SK-N-SH treated with all-trans-retinoic acid at 6 μM for 48 hours (cell line): ENCODE results near the gene MVB12A.

ENCODE experiments used
- ATAC-seq: fragments of 200-7000 bp; cut with Tn5 transposase; 3 replicates; pipeline ENCODE4 v1.9.1; 2020; ENCODE audit warnings: mild to moderate bottlenecking, moderate library complexity
- ARNTL ChIP-seq: fragments of 450-650 bp; formaldehyde crosslinking; IDR thresholded peaks from 2 replicates; pipeline ENCODE4 v1.5.0; 2020; ENCODE audit warnings: low read depth, mild to moderate bottlenecking, moderate library complexity, borderline replicate concordance
- BACH2 ChIP-seq: fragments of 250-450 bp; sonication (Bioruptor Pico); IDR thresholded peaks from 2 replicates; pipeline ENCODE4 v1.9.0; 2021; ENCODE audit warnings: mild to moderate bottlenecking, borderline replicate concordance
- ESRRG ChIP-seq: fragments of 250-450 bp; sonication (Bioruptor Pico); IDR thresholded peaks from 2 replicates; pipeline ENCODE4 v1.6.1; 2021; ENCODE audit warnings: mild to moderate bottlenecking
- GLIS3 ChIP-seq: fragments of 250-450 bp; sonication (Bioruptor Pico); IDR thresholded peaks from 2 replicates; pipeline ENCODE4 v1.5.0; 2020; ENCODE audit warnings: mild to moderate bottlenecking, moderate library complexity
- ISL1 ChIP-seq: fragments of 250-450 bp; sonication (Bioruptor Pico); IDR thresholded peaks from 2 replicates; pipeline ENCODE4 v2.1.2; 2022; ENCODE audit warnings: mild to moderate bottlenecking, moderate library complexity
- OSR1 ChIP-seq: fragments of 250-450 bp; sonication (Bioruptor Pico); IDR thresholded peaks from 2 replicates; pipeline ENCODE4 v1.8.0; 2022; ENCODE audit warnings: moderate library complexity, mild to moderate bottlenecking, inconsistent platforms
- PPARA ChIP-seq: fragments of 250-450 bp; sonication (Bioruptor Pico); IDR thresholded peaks from 2 replicates; pipeline ENCODE4 v1.5.0; 2020; ENCODE audit warnings: mild to moderate bottlenecking, borderline replicate concordance
- SNAI2 ChIP-seq: fragments of 250-450 bp; sonication (Bioruptor Pico); IDR thresholded peaks from 2 replicates; pipeline ENCODE4 v1.5.0; 2020; ENCODE audit warnings: mild to moderate bottlenecking, moderate library complexity
- TCF4 ChIP-seq: fragments of 250-450 bp; sonication (Bioruptor Pico); IDR thresholded peaks from 2 replicates; pipeline ENCODE4 v1.8.0; 2021; ENCODE audit warnings: mild to moderate bottlenecking, moderate library complexity, borderline replicate concordance
- TOX ChIP-seq: fragments of 250-450 bp; sonication (Bioruptor Pico); IDR thresholded peaks from 2 replicates; pipeline ENCODE4 v1.8.0; 2021; ENCODE audit warnings: mild to moderate bottlenecking, moderate library complexity, borderline replicate concordance
- ZC3H10 ChIP-seq: fragments of 250-450 bp; sonication (Bioruptor Pico); IDR thresholded peaks from 2 replicates; pipeline ENCODE4 v1.5.1; 2021; ENCODE audit warnings: mild to moderate bottlenecking, moderate library complexity
- ZFP3 ChIP-seq: fragments of 250-450 bp; sonication (Bioruptor Pico); IDR thresholded peaks from 2 replicates; pipeline ENCODE4 v1.5.0; 2020; ENCODE audit warnings: mild to moderate bottlenecking, moderate library complexity
- ZFP30 ChIP-seq: fragments of 450-650 bp; formaldehyde crosslinking; IDR thresholded peaks from 2 replicates; pipeline ENCODE4 v1.5.0; 2022; ENCODE audit warnings: mild to moderate bottlenecking, moderate library complexity
- ZNF565 ChIP-seq: fragments of 450-650 bp; formaldehyde crosslinking; conservative IDR thresholded peaks from 2 replicates; pipeline ENCODE4 v1.5.0; 2020; ENCODE audit warnings: low read depth, mild to moderate bottlenecking, moderate library complexity
- ZNF70 ChIP-seq: fragments of 450-650 bp; formaldehyde crosslinking; IDR thresholded peaks from 2 replicates; pipeline ENCODE4 v1.5.0; 2020; ENCODE audit warnings: mild to moderate bottlenecking, moderate library complexity
- ZNF8 ChIP-seq: fragments of 450-650 bp; formaldehyde crosslinking; IDR thresholded peaks from 2 replicates; pipeline ENCODE4 v1.5.0; 2020; ENCODE audit warnings: mild to moderate bottlenecking, moderate library complexity
- TF ChIP-seq, protein P1 (sequence below): fragments of 250-450 bp; sonication (Bioruptor Pico); IDR thresholded peaks from 2 replicates; pipeline ENCODE4 v1.5.1; 2021; ENCODE audit warnings: mild to moderate bottlenecking, moderate library complexity
- TF ChIP-seq, protein P2 (sequence below): fragments of 250-450 bp; sonication (Bioruptor Pico); IDR thresholded peaks from 2 replicates; pipeline ENCODE4 v1.8.0; 2021; ENCODE audit warnings: low read depth, mild to moderate bottlenecking, moderate library complexity, borderline replicate concordance
- TF ChIP-seq, protein P3 (sequence below): fragments of 250-450 bp; sonication (Bioruptor Pico); IDR thresholded peaks from 2 replicates; pipeline ENCODE4 v1.5.0; 2020; ENCODE audit warnings: mild to moderate bottlenecking, moderate library complexity
- TF ChIP-seq, protein P4 (sequence below): fragments of 250-450 bp; sonication (Bioruptor Pico); IDR thresholded peaks from 2 replicates; pipeline ENCODE4 v1.5.1; 2020; ENCODE audit warnings: low read depth, mild to moderate bottlenecking, moderate library complexity
- TF ChIP-seq, protein P5 (sequence below): fragments of 250-450 bp; sonication (Bioruptor Pico); IDR thresholded peaks from 2 replicates; pipeline ENCODE4 v1.8.0; 2020; ENCODE audit warnings: mild to moderate bottlenecking, moderate library complexity, borderline replicate concordance

MVB12A gene

DNA sequence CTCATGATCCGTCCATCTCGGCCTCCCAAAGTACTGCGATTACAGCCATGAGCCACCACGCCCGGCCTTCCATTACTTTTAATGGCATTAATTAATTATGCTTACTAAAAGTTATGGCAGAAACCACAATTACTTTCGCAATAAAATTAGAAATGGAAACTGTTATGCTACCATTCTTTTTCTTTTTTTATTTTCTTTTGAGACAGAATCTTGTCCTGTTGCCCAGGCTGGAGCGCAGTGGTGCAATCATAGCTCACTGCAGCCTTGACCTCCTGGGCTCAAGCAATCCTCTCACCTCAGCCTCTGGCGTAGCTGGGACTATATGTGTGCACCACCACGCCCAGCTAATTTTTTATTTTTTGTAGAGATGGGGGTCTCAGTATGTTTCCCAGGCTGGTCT, 9.9 kb upstream of the MVB12A start:
- no peak for ATAC-seq
- no peak for TF ChIP-seq GLIS3 (CRISPR knock-in tag)
- TF ChIP-seq, protein P1, sequence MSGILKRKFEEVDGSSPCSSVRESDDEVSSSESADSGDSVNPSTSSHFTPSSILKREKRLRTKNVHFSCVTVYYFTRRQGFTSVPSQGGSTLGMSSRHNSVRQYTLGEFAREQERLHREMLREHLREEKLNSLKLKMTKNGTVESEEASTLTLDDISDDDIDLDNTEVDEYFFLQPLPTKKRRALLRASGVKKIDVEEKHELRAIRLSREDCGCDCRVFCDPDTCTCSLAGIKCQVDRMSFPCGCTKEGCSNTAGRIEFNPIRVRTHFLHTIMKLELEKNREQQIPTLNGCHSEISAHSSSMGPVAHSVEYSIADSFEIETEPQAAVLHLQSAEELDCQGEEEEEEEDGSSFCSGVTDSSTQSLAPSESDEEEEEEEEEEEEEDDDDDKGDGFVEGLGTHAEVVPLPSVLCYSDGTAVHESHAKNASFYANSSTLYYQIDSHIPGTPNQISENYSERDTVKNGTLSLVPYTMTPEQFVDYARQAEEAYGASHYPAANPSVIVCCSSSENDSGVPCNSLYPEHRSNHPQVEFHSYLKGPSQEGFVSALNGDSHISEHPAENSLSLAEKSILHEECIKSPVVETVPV (CRISPR knock-in tag) = no peak
- no peak for TF ChIP-seq ZNF70
- no peak for TF ChIP-seq ZNF565 (CRISPR knock-in tag)
- TF ChIP-seq ZC3H10 (CRISPR knock-in tag) = no peak
- no peak for TF ChIP-seq ARNTL (CRISPR knock-in tag)
- no peak for TF ChIP-seq ISL1
- TF ChIP-seq ZFP30 (CRISPR knock-in tag) = no peak
- no peak for TF ChIP-seq SNAI2
- no peak for TF ChIP-seq OSR1
- TF ChIP-seq TCF4 = no peak
- TF ChIP-seq TOX (CRISPR knock-in tag) = no peak
- TF ChIP-seq PPARA = no peak
- TF ChIP-seq, protein P2, sequence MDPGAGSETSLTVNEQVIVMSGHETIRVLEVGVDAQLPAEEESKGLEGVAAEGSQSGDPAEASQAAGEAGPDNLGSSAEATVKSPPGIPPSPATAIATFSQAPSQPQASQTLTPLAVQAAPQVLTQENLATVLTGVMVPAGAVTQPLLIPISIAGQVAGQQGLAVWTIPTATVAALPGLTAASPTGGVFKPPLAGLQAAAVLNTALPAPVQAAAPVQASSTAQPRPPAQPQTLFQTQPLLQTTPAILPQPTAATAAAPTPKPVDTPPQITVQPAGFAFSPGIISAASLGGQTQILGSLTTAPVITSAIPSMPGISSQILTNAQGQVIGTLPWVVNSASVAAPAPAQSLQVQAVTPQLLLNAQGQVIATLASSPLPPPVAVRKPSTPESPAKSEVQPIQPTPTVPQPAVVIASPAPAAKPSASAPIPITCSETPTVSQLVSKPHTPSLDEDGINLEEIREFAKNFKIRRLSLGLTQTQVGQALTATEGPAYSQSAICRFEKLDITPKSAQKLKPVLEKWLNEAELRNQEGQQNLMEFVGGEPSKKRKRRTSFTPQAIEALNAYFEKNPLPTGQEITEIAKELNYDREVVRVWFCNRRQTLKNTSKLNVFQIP = no peak
- TF ChIP-seq, protein P3, sequence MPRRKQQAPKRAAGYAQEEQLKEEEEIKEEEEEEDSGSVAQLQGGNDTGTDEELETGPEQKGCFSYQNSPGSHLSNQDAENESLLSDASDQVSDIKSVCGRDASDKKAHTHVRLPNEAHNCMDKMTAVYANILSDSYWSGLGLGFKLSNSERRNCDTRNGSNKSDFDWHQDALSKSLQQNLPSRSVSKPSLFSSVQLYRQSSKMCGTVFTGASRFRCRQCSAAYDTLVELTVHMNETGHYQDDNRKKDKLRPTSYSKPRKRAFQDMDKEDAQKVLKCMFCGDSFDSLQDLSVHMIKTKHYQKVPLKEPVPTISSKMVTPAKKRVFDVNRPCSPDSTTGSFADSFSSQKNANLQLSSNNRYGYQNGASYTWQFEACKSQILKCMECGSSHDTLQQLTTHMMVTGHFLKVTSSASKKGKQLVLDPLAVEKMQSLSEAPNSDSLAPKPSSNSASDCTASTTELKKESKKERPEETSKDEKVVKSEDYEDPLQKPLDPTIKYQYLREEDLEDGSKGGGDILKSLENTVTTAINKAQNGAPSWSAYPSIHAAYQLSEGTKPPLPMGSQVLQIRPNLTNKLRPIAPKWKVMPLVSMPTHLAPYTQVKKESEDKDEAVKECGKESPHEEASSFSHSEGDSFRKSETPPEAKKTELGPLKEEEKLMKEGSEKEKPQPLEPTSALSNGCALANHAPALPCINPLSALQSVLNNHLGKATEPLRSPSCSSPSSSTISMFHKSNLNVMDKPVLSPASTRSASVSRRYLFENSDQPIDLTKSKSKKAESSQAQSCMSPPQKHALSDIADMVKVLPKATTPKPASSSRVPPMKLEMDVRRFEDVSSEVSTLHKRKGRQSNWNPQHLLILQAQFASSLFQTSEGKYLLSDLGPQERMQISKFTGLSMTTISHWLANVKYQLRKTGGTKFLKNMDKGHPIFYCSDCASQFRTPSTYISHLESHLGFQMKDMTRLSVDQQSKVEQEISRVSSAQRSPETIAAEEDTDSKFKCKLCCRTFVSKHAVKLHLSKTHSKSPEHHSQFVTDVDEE (CRISPR knock-in tag) = no peak

DNA sequence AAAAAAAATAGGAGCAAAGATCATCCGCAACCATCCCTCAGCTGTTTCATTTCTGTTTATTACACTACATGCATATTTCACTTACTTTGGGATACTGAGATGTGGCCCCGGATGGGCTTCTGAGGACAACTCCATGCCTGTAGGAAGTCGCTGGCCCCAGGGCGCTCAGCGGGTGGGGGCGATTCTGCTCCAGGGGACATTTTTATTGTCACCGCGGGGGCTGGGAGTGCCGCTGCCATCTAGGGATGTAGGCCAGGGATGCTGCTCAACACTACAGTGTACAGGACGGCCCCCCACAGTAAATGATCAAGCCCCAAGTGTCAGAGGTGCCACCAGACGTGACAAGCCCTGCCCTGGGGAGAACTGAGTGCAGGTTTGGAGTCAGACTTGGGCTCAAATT, 8.0 kb upstream of the MVB12A start:
- TF ChIP-seq ZFP3 (CRISPR knock-in tag) (no peak), PPARA (no peak), ARNTL (CRISPR knock-in tag) (no peak), TOX (CRISPR knock-in tag) (no peak), ZNF565 (CRISPR knock-in tag) (no peak), ZNF70 (no peak), GLIS3 (CRISPR knock-in tag) (no peak), ZNF8 (CRISPR knock-in tag) (no peak), ESRRG (no peak), ISL1 (no peak), ZC3H10 (CRISPR knock-in tag) (no peak), BACH2 (CRISPR knock-in tag) (no peak), TCF4 (no peak), SNAI2 (no peak)
- TF ChIP-seq, protein P4, sequence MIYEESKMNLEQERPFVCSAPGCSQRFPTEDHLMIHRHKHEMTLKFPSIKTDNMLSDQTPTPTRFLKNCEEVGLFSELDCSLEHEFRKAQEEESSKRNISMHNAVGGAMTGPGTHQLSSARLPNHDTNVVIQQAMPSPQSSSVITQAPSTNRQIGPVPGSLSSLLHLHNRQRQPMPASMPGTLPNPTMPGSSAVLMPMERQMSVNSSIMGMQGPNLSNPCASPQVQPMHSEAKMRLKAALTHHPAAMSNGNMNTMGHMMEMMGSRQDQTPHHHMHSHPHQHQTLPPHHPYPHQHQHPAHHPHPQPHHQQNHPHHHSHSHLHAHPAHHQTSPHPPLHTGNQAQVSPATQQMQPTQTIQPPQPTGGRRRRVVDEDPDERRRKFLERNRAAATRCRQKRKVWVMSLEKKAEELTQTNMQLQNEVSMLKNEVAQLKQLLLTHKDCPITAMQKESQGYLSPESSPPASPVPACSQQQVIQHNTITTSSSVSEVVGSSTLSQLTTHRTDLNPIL = no peak
- TF ChIP-seq, protein P2 = no peak
- TF ChIP-seq, protein P3 (CRISPR knock-in tag) = no peak
- TF ChIP-seq, protein P5, sequence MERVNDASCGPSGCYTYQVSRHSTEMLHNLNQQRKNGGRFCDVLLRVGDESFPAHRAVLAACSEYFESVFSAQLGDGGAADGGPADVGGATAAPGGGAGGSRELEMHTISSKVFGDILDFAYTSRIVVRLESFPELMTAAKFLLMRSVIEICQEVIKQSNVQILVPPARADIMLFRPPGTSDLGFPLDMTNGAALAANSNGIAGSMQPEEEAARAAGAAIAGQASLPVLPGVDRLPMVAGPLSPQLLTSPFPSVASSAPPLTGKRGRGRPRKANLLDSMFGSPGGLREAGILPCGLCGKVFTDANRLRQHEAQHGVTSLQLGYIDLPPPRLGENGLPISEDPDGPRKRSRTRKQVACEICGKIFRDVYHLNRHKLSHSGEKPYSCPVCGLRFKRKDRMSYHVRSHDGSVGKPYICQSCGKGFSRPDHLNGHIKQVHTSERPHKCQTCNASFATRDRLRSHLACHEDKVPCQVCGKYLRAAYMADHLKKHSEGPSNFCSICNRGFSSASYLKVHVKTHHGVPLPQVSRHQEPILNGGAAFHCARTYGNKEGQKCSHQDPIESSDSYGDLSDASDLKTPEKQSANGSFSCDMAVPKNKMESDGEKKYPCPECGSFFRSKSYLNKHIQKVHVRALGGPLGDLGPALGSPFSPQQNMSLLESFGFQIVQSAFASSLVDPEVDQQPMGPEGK (CRISPR knock-in tag) = no peak
- TF ChIP-seq, protein P1 (CRISPR knock-in tag) = no peak
- no peak for ATAC-seq
